CD8-positive, alpha-beta memory T cell (primary cell): ENCODE data around the gene VPS72. TPM values are rescaled to one million over a fixed set of nuclear protein-coding genes. Genes with fewer than 3 reads are reported as not detected.

Experiments used
- CTCF ChIA-PET: fragments of 350-600 bp; sonication (Branson Sonifier 250); formaldehyde crosslinking; loops from one replicate; lab custom pipeline; 2021; ENCODE audit warnings: antibody characterized with exemption; lab: Charles Lee
- POLR2A ChIA-PET: fragments of 350-600 bp; sonication (Branson Sonifier 250); formaldehyde crosslinking; loops from one replicate; lab custom pipeline; 2021; ENCODE audit warnings: antibody characterized with exemption; lab: Charles Lee
- DNase-seq, 5 donors: peaks; one replicate each; pipeline versions ENCODE4 v3.0.0 to v3.0.0-alpha.2; 2020 to 2022; ENCODE audit warnings: mixed read lengths in 1 of 5
- H3K27ac ChIP-seq: one replicate; pipeline ENCODE4 v1.7.0; 2013; ENCODE audit warnings: low read depth, mild to moderate bottlenecking, low read length, moderate library complexity
- H3K27me3 ChIP-seq: 2 replicates; pipeline ENCODE4 v1.7.0; 2013; ENCODE audit warnings: low read length, mild to moderate bottlenecking; ENCODE audit not compliant: insufficient read depth, poor library complexity, severe bottlenecking
- H3K36me3 ChIP-seq: 2 replicates; pipeline ENCODE4 v1.7.0; 2013; ENCODE audit warnings: mild to moderate bottlenecking, low read length, moderate library complexity; ENCODE audit not compliant: insufficient read depth
- H3K4me1 ChIP-seq: 2 replicates; pipeline ENCODE4 v1.7.0; 2013; ENCODE audit warnings: mild to moderate bottlenecking, low read length, moderate library complexity; ENCODE audit not compliant: insufficient read depth
- H3K4me3 ChIP-seq: 2 replicates; pipeline ENCODE4 v1.7.0; 2013; ENCODE audit warnings: mild to moderate bottlenecking, low read length
- H3K9me3 ChIP-seq: 2 replicates; pipeline ENCODE4 v1.7.0; 2013; ENCODE audit warnings: mild to moderate bottlenecking, low read length
- H3K27ac Mint-ChIP-seq, 8 donors: one replicate each; pipeline ENCODE4 v1.8.0; 2020 to 2021; ENCODE audit warnings: mixed read lengths in 8 of 8, mild to moderate bottlenecking in 6 of 8, inconsistent platforms in 3 of 8, moderate library complexity in 3 of 8
- H3K27me3 Mint-ChIP-seq, 2 donors: one replicate each; pipeline ENCODE4 v1.8.0; 2020 to 2021; ENCODE audit warnings: mixed read lengths in 2 of 2, mild to moderate bottlenecking in 1 of 2, moderate library complexity in 1 of 2
- H3K36me3 Mint-ChIP-seq, 3 donors: one replicate each; pipeline ENCODE4 v1.8.0; 2020 to 2021; ENCODE audit warnings: mixed read lengths in 3 of 3, inconsistent platforms in 1 of 3, mild to moderate bottlenecking in 1 of 3
- H3K4me1 Mint-ChIP-seq, 3 donors: one replicate each; pipeline ENCODE4 v1.8.0; 2020 to 2021; ENCODE audit warnings: mixed read lengths in 3 of 3, inconsistent platforms in 1 of 3, mild to moderate bottlenecking in 1 of 3
- H3K4me3 Mint-ChIP-seq, 7 donors: one replicate each; pipeline ENCODE4 v1.8.0; 2020 to 2021; ENCODE audit warnings: mixed read lengths in 7 of 7, mild to moderate bottlenecking in 6 of 7, moderate library complexity in 4 of 7, inconsistent platforms in 2 of 7
- H3K9me3 Mint-ChIP-seq, 5 donors: one replicate each; pipeline ENCODE4 v1.8.0; 2020 to 2022; ENCODE audit warnings: mixed read lengths in 5 of 5, mild to moderate bottlenecking in 3 of 5, moderate library complexity in 2 of 5, inconsistent platforms in 1 of 5
- polyA plus RNA-seq: library from polyadenylated mRNA; unstranded; fragments of 300-500 nt; fragmentation: Illumina TruSeq; gene quantifications from one replicate; pipeline ENCODE4 v1.2.3, GENCODE V29; 2021
- total RNA-seq, 2 experiments: library from RNA; stranded (reverse); gene quantifications; one replicate each; pipeline ENCODE4 v1.2.3, GENCODE V29; 2021

Gene VPS72
- total and polyA plus RNA-seq, 3 experiments from 2014 or later = 68.3 to 85.4 (median 84.4) TPM

DNA sequence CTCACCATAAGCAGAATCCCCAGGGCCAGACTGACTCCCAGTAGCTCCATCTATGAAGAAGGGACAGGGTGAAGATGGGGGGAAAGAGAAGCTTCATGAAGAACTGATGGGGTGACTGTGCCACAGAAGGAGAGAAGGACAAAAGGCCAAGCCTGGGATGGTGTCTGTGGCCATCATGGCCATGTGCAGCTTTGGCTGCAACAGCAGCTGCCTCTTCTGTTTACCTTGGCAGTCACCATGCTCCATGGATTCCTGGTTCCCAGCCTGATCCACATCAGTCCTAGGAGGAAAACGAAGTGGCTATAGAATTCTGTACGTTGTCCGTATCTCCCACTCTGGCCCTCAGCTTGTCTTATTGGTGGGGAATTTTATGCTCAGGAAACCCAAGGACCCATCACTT is 55.6 kb downstream of the VPS72 start:
- Mint-ChIP-seq H3K36me3 (peaks cover 0 to 2% (median 0%) of the 10 kb centered on the region in 3 donors), H3K4me3 (no peak overlapping the region), H3K4me1 (peaks cover 9 to 12% (median 11%) of the 10 kb centered on the region in 3 donors), H3K27me3 (peaks cover 8 to 13% of the 10 kb centered on the region in 2 donors), H3K9me3 (no peaks in the 10 kb centered on the region), H3K27ac (no peak overlapping the region)
- H3K36me3 ChIP-seq = no peaks in the 10 kb centered on the region
- no peaks in the 10 kb centered on the region for H3K27me3 ChIP-seq
- no peaks in the 10 kb centered on the region for H3K9me3 ChIP-seq
- H3K27ac ChIP-seq = no peak overlapping the region
- H3K4me3 ChIP-seq = no peak overlapping the region
- peaks cover 11% of the 10 kb centered on the region for H3K4me1 ChIP-seq
- ChIA-PET CTCF (no interaction called here), POLR2A (no interaction called here)
- DNase-seq = no peak

DNA sequence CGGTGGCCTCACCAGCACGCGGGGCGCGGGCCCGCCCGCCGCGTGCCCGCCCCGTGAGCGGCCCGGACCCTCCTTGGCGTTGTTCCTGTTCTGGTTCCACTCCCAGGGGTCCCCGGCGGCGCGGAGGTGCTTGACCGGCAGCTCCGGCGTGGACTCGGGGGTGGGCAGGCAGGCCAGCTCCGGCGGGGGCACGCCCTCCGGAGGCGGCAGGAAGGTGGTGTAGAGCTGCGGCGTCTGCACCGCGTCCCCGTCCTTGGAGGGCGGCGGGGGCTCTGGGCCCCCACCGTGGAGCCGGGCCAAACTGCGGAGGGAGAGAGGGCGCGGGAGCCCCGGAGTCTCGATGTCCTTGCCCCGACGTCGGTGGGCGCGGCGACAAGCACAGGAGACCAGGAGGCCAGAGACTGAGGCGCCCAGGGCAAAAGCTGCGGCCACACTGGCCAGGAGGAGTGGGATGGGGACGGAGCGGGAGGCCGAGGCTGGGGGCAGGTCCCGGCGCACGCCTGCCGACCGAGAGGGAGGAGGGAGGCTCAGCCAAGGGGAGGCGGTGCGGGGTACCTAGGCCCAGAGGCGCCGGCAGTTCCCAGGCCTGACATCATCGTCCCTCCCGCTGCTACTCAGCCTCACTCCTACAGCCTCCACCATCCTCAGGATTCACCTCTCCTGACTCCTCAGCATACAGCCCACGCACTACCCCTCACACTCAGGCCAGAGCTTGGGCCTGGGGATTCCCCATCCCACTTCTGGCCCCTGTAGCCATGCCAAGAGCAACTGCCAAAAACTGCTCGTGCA is 56.8 kb downstream of the VPS72 start:
- no peak overlapping the region for H3K4me3 Mint-ChIP-seq
- H3K9me3 Mint-ChIP-seq = no peaks in the 10 kb centered on the region

DNA sequence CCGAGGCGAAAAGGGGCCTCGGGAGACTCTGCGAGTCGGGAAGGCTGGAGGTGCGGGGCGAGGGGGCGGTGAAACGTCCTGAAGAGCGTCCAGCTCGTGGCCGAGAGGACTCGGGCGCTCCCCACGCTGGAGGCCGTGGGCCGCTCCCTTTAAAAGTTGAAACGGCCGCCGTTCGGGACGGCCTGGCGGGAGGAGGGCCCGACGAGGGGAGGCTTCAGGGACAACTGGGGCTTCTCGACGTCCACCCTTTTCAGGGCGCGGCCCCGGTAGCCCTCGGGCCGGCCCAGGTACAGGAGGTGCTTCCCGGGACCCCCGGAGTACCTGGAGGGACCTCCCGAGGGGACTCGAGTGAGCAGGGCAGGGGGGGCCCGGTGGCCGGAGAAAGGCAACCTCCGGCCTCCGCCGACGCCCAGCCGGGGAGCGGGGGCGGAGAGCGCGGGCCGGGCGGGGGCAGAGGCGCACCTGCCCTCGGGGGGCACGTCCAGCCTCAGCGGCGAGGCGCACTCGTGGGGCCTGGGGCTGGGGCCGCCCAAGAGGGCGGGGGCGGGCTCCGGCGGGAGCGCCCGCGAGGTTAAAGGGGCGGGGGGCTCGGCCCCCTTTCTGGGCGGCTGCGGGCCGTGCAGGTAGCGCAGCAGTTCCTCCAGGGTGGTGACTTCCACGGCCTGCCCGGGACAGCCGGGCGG is 57.5 kb downstream of the VPS72 start:
- POLR2A ChIA-PET = interaction anchor here (1.1 kb wide), 1 partner anchor 73 kb away, joined by 3 read pairs; the partner anchor contains the start of genes CDC42SE1 and MLLT11
- no peak overlapping the region for H3K27ac ChIP-seq
- peaks cover 0 to 5% (median 2%) of the 10 kb centered on the region in 3 donors for H3K36me3 Mint-ChIP-seq
- no peak for DNase-seq
- H3K4me3 Mint-ChIP-seq = peak overlapping the region in 2 of 7 donors; percentile 27 to 82
- no peak overlapping the region for H3K27ac Mint-ChIP-seq
- no peaks in the 10 kb centered on the region for H3K27me3 ChIP-seq
- peaks cover 8 to 13% of the 10 kb centered on the region in 2 donors for H3K27me3 Mint-ChIP-seq
- H3K36me3 ChIP-seq = no peaks in the 10 kb centered on the region
- H3K4me3 ChIP-seq = no peak overlapping the region
- H3K9me3 ChIP-seq = no peaks in the 10 kb centered on the region
- H3K4me1 ChIP-seq = peaks cover 11% of the 10 kb centered on the region
- peaks cover 9 to 12% (median 11%) of the 10 kb centered on the region in 3 donors for H3K4me1 Mint-ChIP-seq
- CTCF ChIA-PET = interaction anchor here (1.0 to 1.2 kb wide), 2 partner anchors 33 to 108 kb away, joined by 3 to 5 read pairs; no protein-coding TSS in a partner anchor
- no peaks in the 10 kb centered on the region for H3K9me3 Mint-ChIP-seq

More for the DNA sequence above, 56.8 kb downstream of the VPS72 start:
- Mint-ChIP-seq H3K4me1 (peaks cover 9 to 12% (median 11%) of the 10 kb centered on the region in 3 donors), H3K27me3 (peaks cover 8 to 13% of the 10 kb centered on the region in 2 donors), H3K27ac (no peak overlapping the region), H3K36me3 (peaks cover 0 to 5% (median 2%) of the 10 kb centered on the region in 3 donors)
- POLR2A ChIA-PET = no interaction called here
- peaks cover 11% of the 10 kb centered on the region for H3K4me1 ChIP-seq
- H3K27ac ChIP-seq = no peak overlapping the region
- no peaks in the 10 kb centered on the region for H3K36me3 ChIP-seq
- CTCF ChIA-PET = interaction anchor here (1.2 kb wide), 1 partner anchor 109 kb away, joined by 3 read pairs; no protein-coding TSS in a partner anchor
- H3K9me3 ChIP-seq = no peaks in the 10 kb centered on the region
- no peak for DNase-seq
- H3K4me3 ChIP-seq = no peak overlapping the region
- H3K27me3 ChIP-seq = no peaks in the 10 kb centered on the region

DNA sequence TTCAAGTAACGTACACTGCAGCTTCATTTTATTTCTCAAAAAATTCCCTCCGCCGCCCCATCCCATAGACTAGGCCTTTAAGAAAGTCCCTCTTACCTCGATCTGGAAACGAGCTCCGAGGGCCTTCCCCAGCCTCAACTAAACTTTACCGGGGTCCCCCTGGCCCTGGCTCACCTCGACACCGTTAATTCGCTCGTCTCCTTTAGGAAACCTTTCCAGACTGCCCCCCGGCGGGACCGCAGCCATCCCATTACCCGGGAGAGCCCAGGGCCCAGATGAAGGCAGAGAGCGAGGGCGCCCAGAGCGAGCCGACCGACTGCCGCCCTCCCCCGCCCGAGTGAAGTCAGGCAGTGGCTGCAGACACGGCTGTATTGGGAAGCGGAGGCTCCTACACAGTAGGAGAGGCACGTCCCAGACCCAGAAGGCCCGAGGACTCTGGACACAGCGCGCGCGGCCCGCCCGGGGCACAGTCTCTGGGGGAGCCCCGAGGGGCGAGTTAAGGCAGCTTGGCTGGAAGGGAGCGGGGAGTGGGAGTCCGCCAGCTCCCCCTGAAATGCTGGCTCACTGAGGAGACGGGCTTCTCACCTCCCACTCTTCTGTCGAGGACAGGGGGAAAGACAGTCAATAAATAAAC is 58.2 kb downstream of the VPS72 start:
- peak overlapping the region; percentile 55 for H3K4me3 ChIP-seq
- no peak for DNase-seq
- H3K36me3 ChIP-seq = no peaks in the 10 kb centered on the region
- peaks cover 0 to 5% (median 2%) of the 10 kb centered on the region in 3 donors for H3K36me3 Mint-ChIP-seq
- POLR2A ChIA-PET = interaction anchor here (0.9 to 1.2 kb wide), 3 partner anchors 25 to 72 kb away, joined by 3 to 7 read pairs (median 3); partner anchors contain the start of genes CDC42SE1, GABPB2, MLLT11 and TNFAIP8L2
- CTCF ChIA-PET = interaction anchor here (1.0 to 1.5 kb wide), 4 partner anchors 9 to 107 kb away, joined by 3 to 8 read pairs (median 4); partner anchors contain the start of gene TNFAIP8L2
- peak overlapping the region in 1 of 8 donors; percentile 42 for H3K27ac Mint-ChIP-seq
- peaks cover 8 to 13% of the 10 kb centered on the region in 2 donors for H3K27me3 Mint-ChIP-seq
- peaks cover 11% of the 10 kb centered on the region for H3K4me1 ChIP-seq
- H3K27me3 ChIP-seq = no peaks in the 10 kb centered on the region
- H3K4me3 Mint-ChIP-seq = peak overlapping the region; percentile 27 to 82 (median 67)
- H3K9me3 ChIP-seq = no peaks in the 10 kb centered on the region
- H3K27ac ChIP-seq = no peak overlapping the region
- no peaks in the 10 kb centered on the region for H3K9me3 Mint-ChIP-seq
- peaks cover 9 to 12% (median 11%) of the 10 kb centered on the region in 3 donors for H3K4me1 Mint-ChIP-seq

DNA sequence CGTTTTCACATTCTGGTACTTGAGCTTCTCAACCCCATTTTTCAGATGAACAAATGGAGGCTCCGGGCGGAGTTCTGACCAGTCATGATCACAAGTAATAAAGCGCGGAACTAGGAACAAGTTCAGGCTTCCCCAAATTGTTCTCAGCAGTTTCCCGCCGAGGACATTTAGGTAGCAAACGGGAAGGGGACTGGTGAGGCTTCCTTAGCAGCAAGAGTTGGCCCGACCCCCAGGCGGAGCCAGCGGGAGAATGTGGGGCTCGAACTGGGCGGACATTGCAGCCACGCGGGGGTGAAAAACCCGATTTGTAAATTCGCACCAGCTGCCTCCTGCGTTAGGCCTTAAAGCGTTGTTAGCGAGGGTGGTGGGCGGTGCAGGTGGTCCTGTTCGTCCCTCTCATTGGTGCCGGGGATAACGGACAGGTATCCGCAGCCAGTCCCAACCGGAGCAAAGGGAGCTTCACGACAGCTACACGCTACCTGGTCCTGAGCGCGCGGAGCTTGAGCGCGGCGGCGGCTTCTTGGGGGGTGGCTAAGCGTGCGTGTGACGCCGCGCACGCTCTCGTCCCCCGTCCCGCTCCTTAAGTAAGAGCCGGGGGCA is 58.9 kb downstream of the VPS72 start:
- POLR2A ChIA-PET = interaction anchor here (0.9 to 1.2 kb wide), 3 partner anchors 26 to 71 kb away, joined by 3 to 7 read pairs (median 3); partner anchors contain the start of genes CDC42SE1, GABPB2, MLLT11 and TNFAIP8L2
- peaks cover 8 to 13% of the 10 kb centered on the region in 2 donors for H3K27me3 Mint-ChIP-seq
- peak overlapping the region; percentile 55 for H3K4me3 ChIP-seq
- peaks cover 0 to 2% (median 2%) of the 10 kb centered on the region in 3 donors for H3K36me3 Mint-ChIP-seq
- peak overlapping the region; percentile 18 to 82 (median 67) for H3K4me3 Mint-ChIP-seq
- H3K4me1 ChIP-seq = peaks cover 11% of the 10 kb centered on the region
- H3K27ac ChIP-seq = no peak overlapping the region
- no peaks in the 10 kb centered on the region for H3K9me3 Mint-ChIP-seq
- H3K4me1 Mint-ChIP-seq = peaks cover 9 to 12% (median 11%) of the 10 kb centered on the region in 3 donors
- DNase-seq = peak; percentile 33 to 89 (median 61)
- no peaks in the 10 kb centered on the region for H3K9me3 ChIP-seq
- no peaks in the 10 kb centered on the region for H3K36me3 ChIP-seq
- CTCF ChIA-PET = interaction anchor here (1.2 to 1.5 kb wide), 3 partner anchors 10 to 32 kb away, joined by 3 to 8 read pairs (median 5); partner anchors contain the start of gene TNFAIP8L2
- H3K27ac Mint-ChIP-seq = peak overlapping the region in 2 of 8 donors; percentile 42 to 46
- no peaks in the 10 kb centered on the region for H3K27me3 ChIP-seq

DNA sequence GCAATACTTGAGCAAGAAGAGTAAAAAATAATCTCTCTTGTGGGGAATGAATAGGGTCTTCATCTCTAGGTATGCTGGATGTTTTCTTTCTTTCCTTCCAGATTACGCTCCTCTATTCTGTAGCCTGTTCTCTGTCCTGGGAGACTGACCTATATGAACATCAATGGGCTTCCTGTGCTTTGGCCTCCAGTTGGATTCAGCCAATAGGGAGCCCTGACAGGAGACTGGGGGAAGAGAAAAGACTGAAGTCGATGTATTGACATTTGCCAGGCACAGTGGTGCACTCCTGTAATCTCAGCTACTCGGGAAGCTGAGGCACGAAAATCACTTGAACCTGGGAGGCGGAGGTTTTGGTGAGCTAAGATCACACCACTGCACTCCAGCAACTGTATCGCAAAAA is 61.2 kb downstream of the VPS72 start:
- Mint-ChIP-seq H3K36me3 (peaks cover 0 to 12% (median 2%) of the 10 kb centered on the region in 3 donors), H3K9me3 (no peaks in the 10 kb centered on the region), H3K27me3 (peaks cover 6 to 13% of the 10 kb centered on the region in 2 donors), H3K4me3 (no peak overlapping the region), H3K27ac (no peak overlapping the region), H3K4me1 (peaks cover 11 to 21% (median 18%) of the 10 kb centered on the region in 3 donors)
- CTCF ChIA-PET = interaction anchor here (1.2 kb wide), 1 partner anchor 29 kb away, joined by 5 read pairs; no protein-coding TSS in a partner anchor
- Histone ChIP-seq H3K9me3 (no peaks in the 10 kb centered on the region), H3K4me1 (peaks cover 11% of the 10 kb centered on the region), H3K27ac (no peak overlapping the region), H3K27me3 (no peaks in the 10 kb centered on the region), H3K4me3 (no peak overlapping the region), H3K36me3 (no peaks in the 10 kb centered on the region)
- POLR2A ChIA-PET = interaction anchor here (0.6 kb wide), 1 partner anchor 13 kb away, joined by 3 read pairs; no protein-coding TSS in a partner anchor
- DNase-seq = no peak
